Endothelial cell of umbilical vein (primary cell): Measurements from ENCODE around the gene PDK4. TPM values are rescaled to one million over a fixed set of nuclear protein-coding genes. Genes with fewer than 3 reads are reported as not detected.

ENCODE experiments used
- BruUV-seq: library from RNA; stranded (reverse); fragments of 400-500 nt; replicated peaks from 2 replicates; lab custom pipeline; 2021; lab: Mats Ljungman, UMichigan
- CTCF ChIA-PET: fragments of 300-600, 350-600 bp; sonication (Branson Sonifier 250); formaldehyde crosslinking; loops from one replicate; lab custom pipeline; 2021; ENCODE audit warnings: antibody characterized with exemption, inconsistent platforms; lab: Charles Lee
- POLR2A ChIA-PET: fragments of 300-600, 350-600 bp; sonication (Branson Sonifier 250); formaldehyde crosslinking; loops from one replicate; lab custom pipeline; 2021; ENCODE audit warnings: antibody characterized with exemption, inconsistent platforms; lab: Charles Lee
- DNase-seq: peaks from one replicate; pipeline ENCODE4 v3.0.0-alpha.2; 2011; ENCODE audit warnings: low read depth, low spot score
- FAIRE-seq: peaks from 2 replicates; lab custom pipeline; 2011; peaks lifted over from hg19 to GRCh38; lab: Jason Lieb, UNC
- H2AFZ ChIP-seq: 2 replicates; pipeline ENCODE4 v1.6.0; 2012; ENCODE audit warnings: low read depth, low read length, control low read depth, inconsistent platforms
- H3K27ac ChIP-seq: 2 replicates; pipeline ENCODE4 v1.5.1; 2011; ENCODE audit warnings: low read depth, mild to moderate bottlenecking, control low read depth, low read length, moderate library complexity; ENCODE audit not compliant: insufficient read depth
- H3K27me3 ChIP-seq, 2 experiments: 2 replicates each; pipeline versions ENCODE4 v1.6.0 to v1.6.1; 2011; ENCODE audit warnings: low read length in 2 of 2, mixed read lengths in 1 of 2; ENCODE audit not compliant: control insufficient read depth in 2 of 2, insufficient read depth in 2 of 2
- H3K36me3 ChIP-seq, 2 experiments: 2 replicates in 1 of 2; 3 replicates in 1 of 2; pipeline ENCODE4 v1.5.1; 2011; ENCODE audit warnings: low read length in 2 of 2, mild to moderate bottlenecking in 1 of 2, moderate library complexity in 1 of 2; ENCODE audit not compliant: control insufficient read depth in 2 of 2, insufficient read depth in 2 of 2; ENCODE audit errors: extremely low read depth in 1 of 2
- H3K4me1 ChIP-seq: 3 replicates; pipeline ENCODE4 v1.5.1; 2011; ENCODE audit warnings: mild to moderate bottlenecking, low read length; ENCODE audit not compliant: control insufficient read depth, insufficient read depth; ENCODE audit errors: extremely low read depth
- H3K4me2 ChIP-seq: 2 replicates; pipeline ENCODE4 v1.6.1; 2011; ENCODE audit warnings: low read length, control low read depth, mixed read lengths; ENCODE audit not compliant: insufficient read depth
- H3K4me3 ChIP-seq, 3 experiments: fragments of 200-600 bp in 1 of 3; sonication (generic), shearing (Covaris generic) in 1 of 3; replicated peaks in 1 of 3; 2 replicates each; pipeline ENCODE4 v1.5.1; 2011 to 2016; ENCODE audit warnings: control low read depth in 3 of 3, low read length in 3 of 3, mild to moderate bottlenecking in 2 of 3, inconsistent platforms in 1 of 3, low read depth in 1 of 3, moderate library complexity in 1 of 3; ENCODE audit not compliant: insufficient read depth in 1 of 3
- H3K79me2 ChIP-seq: 2 replicates; pipeline ENCODE4 v1.6.0; 2012; ENCODE audit warnings: low read length, inconsistent platforms; ENCODE audit not compliant: control insufficient read depth, insufficient read depth
- H3K9ac ChIP-seq: replicated peaks from 2 replicates; pipeline ENCODE3; 2011; ENCODE audit warnings: low read length, control low read depth; ENCODE audit not compliant: insufficient read depth; ENCODE audit errors: extremely low read depth
- H3K9me1 ChIP-seq: replicated peaks from 3 replicates; pipeline ENCODE4 v1.6.0; 2011; ENCODE audit warnings: mild to moderate bottlenecking, low read length; ENCODE audit not compliant: control insufficient read depth, insufficient read depth; ENCODE audit errors: extremely low read depth
- H3K9me3 ChIP-seq: replicated peaks from 2 replicates; pipeline ENCODE4 v1.5.1; 2012; ENCODE audit warnings: low read length, inconsistent platforms; ENCODE audit not compliant: control insufficient read depth, insufficient read depth
- H4K20me1 ChIP-seq: replicated peaks from 2 replicates; pipeline ENCODE3; 2011; ENCODE audit warnings: mild to moderate bottlenecking, low read length; ENCODE audit not compliant: control insufficient read depth, insufficient read depth; ENCODE audit errors: extremely low read depth
- CTCF ChIP-seq, 2 donors: IDR thresholded peaks; 1 replicate in 1 of 2; 2 replicates in 1 of 2; pipeline ENCODE4 v1.5.1; 2011; ENCODE audit warnings: low read length in 2 of 2, mild to moderate bottlenecking in 2 of 2, moderate library complexity in 2 of 2, control low read depth in 1 of 2, inconsistent platforms in 1 of 2, low read depth in 1 of 2; ENCODE audit not compliant: insufficient read depth in 1 of 2; ENCODE audit errors: extremely low read depth in 1 of 2
- EZH2 ChIP-seq: IDR thresholded peaks from 2 replicates; pipeline ENCODE4 v1.6.1; 2012; ENCODE audit warnings: borderline replicate concordance, low read depth, mild to moderate bottlenecking, moderate library complexity, low read length, inconsistent platforms; ENCODE audit not compliant: severe bottlenecking
- FOS ChIP-seq: IDR thresholded peaks from 2 replicates; pipeline ENCODE4 v1.6.1; 2011; ENCODE audit warnings: mild to moderate bottlenecking, low read length, moderate library complexity, borderline replicate concordance; ENCODE audit not compliant: insufficient read depth
- GATA2 ChIP-seq: IDR thresholded peaks from 2 replicates; pipeline ENCODE4 v1.7.0; 2011; ENCODE audit warnings: low read depth, mild to moderate bottlenecking, moderate library complexity, mixed read lengths, low read length; ENCODE audit not compliant: insufficient read length, insufficient read depth
- JUN ChIP-seq: IDR thresholded peaks from 2 replicates; pipeline ENCODE4 v1.6.1; 2011; ENCODE audit warnings: borderline replicate concordance, low read depth; ENCODE audit not compliant: insufficient read length, insufficient read depth
- MAX ChIP-seq: IDR thresholded peaks from 2 replicates; pipeline ENCODE4 v1.6.1; 2011; ENCODE audit not compliant: insufficient read depth, insufficient read length
- MYC ChIP-seq: IDR thresholded peaks from one replicate; pipeline ENCODE4 v1.6.1; 2011; ENCODE audit warnings: mild to moderate bottlenecking, low read depth, low read length
- POLR2A ChIP-seq: IDR thresholded peaks from 2 replicates; pipeline ENCODE4 v1.6.1; 2012; ENCODE audit warnings: low read depth, mild to moderate bottlenecking, control low read depth, low read length
- POLR2AphosphoS5 ChIP-seq: IDR thresholded peaks from 2 replicates; pipeline ENCODE4 v1.6.1; 2012; ENCODE audit warnings: low read depth, mild to moderate bottlenecking, control low read depth, low read length, moderate library complexity; ENCODE audit not compliant: insufficient read depth
- dilution Hi-C: fragments of 300-500 bp; cut with MboI; formaldehyde crosslinking; loops from one replicate; pipeline ENCODE4 v1.15.0; 2019; ENCODE audit warnings: low sequenced_read_pairs; ENCODE audit not compliant: extremely low pct_ligation_motif_present
- intact Hi-C: fragments of 100-400 bp; cut with micrococcal nuclease; formaldehyde crosslinking; loops from one replicate; pipeline ENCODE4 v1.10.0; 2022
- polyA plus RNA-seq, 4 experiments: library from polyadenylated mRNA; depleted of rRNA in 3 of 4; stranded (reverse) in 3 of 4; unstranded in 1 of 4; fragments of >200 nt; gene quantifications; 2 replicates each; pipeline versions ENCODE4 v1.2.1 to v1.2.3, GENCODE V29; 2011 to 2012; ENCODE audit warnings: missing spikeins in 1 of 4
- total RNA-seq: library from RNA; stranded (reverse); gene quantifications from 2 replicates; pipeline ENCODE4 v1.2.3, GENCODE V29; 2021

Gene PDK4
- total and polyA plus RNA-seq, 2 donors (not counting 3 experiments of a cell fraction or from before 2014, with no cell fraction given): 0.75 to 2.5 TPM

- H3K4me2 ChIP-seq: no peak overlapping the region
- no peaks in the 10 kb centered on the region for H3K9me3 ChIP-seq
- no peak overlapping the region for H2AFZ ChIP-seq
- no peak overlapping the region for H3K9ac ChIP-seq
- no peak for DNase-seq
- peaks cover 6 to 27% of the 10 kb centered on the region in 2 experiments for H3K27me3 ChIP-seq
- no peak for FAIRE-seq
- no peak overlapping the region for H3K4me3 ChIP-seq
- POLR2A ChIA-PET: no interaction called here
- no TSS peak for BruUV-seq
- CTCF ChIA-PET: interaction anchor here (1.1 to 27.9 kb wide), 3 partner anchors 12 to 149 kb away, joined by 3 to 917 read pairs (median 6); no protein-coding TSS in a partner anchor
- dilution Hi-C loops (no loop called here), intact Hi-C loops (no loop called here)
- H3K4me1 ChIP-seq: peaks cover 2% of the 10 kb centered on the region
- H4K20me1 ChIP-seq: no peaks in the 10 kb centered on the region
- no peaks in the 10 kb centered on the region for H3K79me2 ChIP-seq
- TF ChIP-seq MAX (no peak), GATA2 (no peak)
- H3K9me1 ChIP-seq: no peaks in the 10 kb centered on the region
- H3K27ac ChIP-seq: no peak overlapping the region
- no peaks in the 10 kb centered on the region for H3K36me3 ChIP-seq
Observed at GRCh38 chr7:95540366-95540765, 56.0 kb downstream of the PDK4 start.

GRCh38 chr7:95539426-95539825 lies 56.9 kb downstream of the PDK4 start:
- DNase-seq: no peak
- H3K27ac ChIP-seq: no peak overlapping the region
- intact Hi-C loops: no loop called here
- no peak overlapping the region for H3K9ac ChIP-seq
- H3K4me2 ChIP-seq: no peak overlapping the region
- H2AFZ ChIP-seq: no peak overlapping the region
- POLR2A ChIA-PET: no interaction called here
- H4K20me1 ChIP-seq: no peaks in the 10 kb centered on the region
- no peaks in the 10 kb centered on the region for H3K79me2 ChIP-seq
- CTCF ChIA-PET: interaction anchor here (1.1 to 27.9 kb wide), 4 partner anchors 28 to 150 kb away, joined by 3 to 917 read pairs (median 4); no protein-coding TSS in a partner anchor
- dilution Hi-C loops: no loop called here
- peaks cover 10 to 27% of the 10 kb centered on the region in 2 experiments for H3K27me3 ChIP-seq
- no peaks in the 10 kb centered on the region for H3K4me1 ChIP-seq
- H3K9me1 ChIP-seq: no peaks in the 10 kb centered on the region
- H3K9me3 ChIP-seq: no peaks in the 10 kb centered on the region
- FAIRE-seq: no peak
- TF ChIP-seq GATA2 (no peak), MAX (no peak), FOS (no peak), EZH2 (no peak), JUN (no peak), POLR2A (no peak), MYC (no peak), POLR2AphosphoS5 (no peak), CTCF (IDR thresholded peaks at IDR 0.05; ENCODE audit: extremely low read depth in 1 of 2, insufficient read depth in 1 of 2, low read depth in 1 of 2, low read length in 2 of 2) (no peak)
- BruUV-seq: no TSS peak
- no peaks in the 10 kb centered on the region for H3K36me3 ChIP-seq
- H3K4me3 ChIP-seq: no peak overlapping the region
